HEK293 (cell line): Measurements from ENCODE around the gene PTBP2.

Experiments
- CTCF ChIA-PET: fragments of 350-600 bp; formaldehyde crosslinking; extraction: SDS; loops from one replicate; lab custom pipeline; 2021; ENCODE audit warnings: antibody characterized with exemption; lab: Yijun Ruan, JAX
- POLR2A ChIA-PET: fragments of 300-600 bp; formaldehyde crosslinking; extraction: SDS; loops from one replicate; lab custom pipeline; 2020; ENCODE audit warnings: antibody characterized with exemption, inconsistent platforms; lab: Yijun Ruan, JAX
- H3K27ac ChIP-seq: fragments of 200-500 bp; sonication (Bioruptor generic); 2 replicates; pipeline ENCODE4 v1.5.1; 2014; ENCODE audit warnings: low read depth, low read length, control low read depth, inconsistent platforms; ENCODE audit errors: extremely low read depth
- H3K36me3 ChIP-seq, 2 experiments: fragments of 200-500 bp in 1 of 2; sonication (Bioruptor generic) in 1 of 2; 1 replicate in 1 of 2; 2 replicates in 1 of 2; pipeline ENCODE4 v1.5.1; 2014 to 2017; ENCODE audit warnings: inconsistent platforms in 2 of 2, low read length in 2 of 2; ENCODE audit not compliant: control insufficient read depth in 2 of 2, insufficient read depth in 1 of 2
- H3K4me1 ChIP-seq: fragments of 200-500 bp; sonication (Bioruptor generic); 2 replicates; pipeline ENCODE4 v1.5.1; 2014; ENCODE audit warnings: mild to moderate bottlenecking, low read length, inconsistent platforms; ENCODE audit not compliant: control insufficient read depth, insufficient read depth
- H3K4me3 ChIP-seq: 2 replicates; pipeline ENCODE4 v1.5.1; 2011; ENCODE audit warnings: low read depth, mild to moderate bottlenecking, control low read depth, low read length, moderate library complexity
- H3K9me3 ChIP-seq: fragments of 200-500 bp; sonication (Bioruptor generic); 2 replicates; pipeline ENCODE4 v1.5.1; 2014; ENCODE audit warnings: low read depth, low read length, inconsistent platforms; ENCODE audit not compliant: control insufficient read depth, insufficient read depth
- FEZF1 ChIP-seq: fragments of 450-650 bp; formaldehyde crosslinking; IDR thresholded peaks from 2 replicates; pipeline ENCODE4 v1.5.1; 2016; ENCODE audit warnings: missing biosample characterization, missing genetic modification characterization
- IKZF3 ChIP-seq: fragments of 450-650 bp; IDR thresholded peaks from 2 replicates; pipeline ENCODE4 v1.5.0; 2018; ENCODE audit warnings: missing biosample characterization, mild to moderate bottlenecking, missing genetic modification characterization, moderate library complexity
- MEIS1 ChIP-seq: sonication (generic); formaldehyde crosslinking; IDR thresholded peaks from 2 replicates; pipeline ENCODE4 v1.8.1; 2022; ENCODE audit warnings: missing genetic modification reagents, mild to moderate bottlenecking, borderline replicate concordance
- SP3 ChIP-seq: fragments of 450-650 bp; formaldehyde crosslinking; IDR thresholded peaks from 2 replicates; pipeline ENCODE4 v1.5.1; 2016; ENCODE audit warnings: missing biosample characterization, missing genetic modification characterization
- ZFP37 ChIP-seq: fragments of 450-650 bp; formaldehyde crosslinking; IDR thresholded peaks from 2 replicates; pipeline ENCODE4 v1.5.1; 2016; ENCODE audit warnings: missing biosample characterization, missing genetic modification characterization
- ZNF155 ChIP-seq: fragments of 450-650 bp; formaldehyde crosslinking; IDR thresholded peaks from 2 replicates; pipeline ENCODE4 v1.5.1; 2016; ENCODE audit warnings: missing biosample characterization, missing genetic modification characterization
- ZNF169 ChIP-seq: fragments of 450-650 bp; formaldehyde crosslinking; IDR thresholded peaks from 2 replicates; pipeline ENCODE4 v1.5.1; 2016; ENCODE audit warnings: missing biosample characterization, missing genetic modification characterization
- ZNF248 ChIP-seq: fragments of 450-650 bp; formaldehyde crosslinking; IDR thresholded peaks from 2 replicates; pipeline ENCODE4 v1.5.1; 2017; ENCODE audit warnings: missing biosample characterization, missing genetic modification characterization
- ZNF416 ChIP-seq: fragments of 450-650 bp; formaldehyde crosslinking; IDR thresholded peaks from 2 replicates; pipeline ENCODE4 v1.5.1; 2016; ENCODE audit warnings: missing biosample characterization, missing genetic modification characterization
- ZNF626 ChIP-seq: fragments of 450-650 bp; sonication (Bioruptor Pico); formaldehyde crosslinking; IDR thresholded peaks from 2 replicates; pipeline ENCODE4 v1.5.1; 2018; ENCODE audit warnings: missing biosample characterization, missing genetic modification characterization, inconsistent platforms
- ZNF660 ChIP-seq: fragments of 450-650 bp; IDR thresholded peaks from 2 replicates; pipeline ENCODE4 v1.5.1; 2018; ENCODE audit warnings: missing biosample characterization, mild to moderate bottlenecking, missing genetic modification characterization
- ZNF664 ChIP-seq: fragments of 450-650 bp; formaldehyde crosslinking; IDR thresholded peaks from 2 replicates; pipeline ENCODE4 v1.5.1; 2016; ENCODE audit warnings: missing biosample characterization, missing genetic modification characterization
- TF ChIP-seq, protein P1 (sequence below): fragments of 450-650 bp; formaldehyde crosslinking; IDR thresholded peaks from 2 replicates; pipeline ENCODE4 v1.5.1; 2016; ENCODE audit warnings: missing biosample characterization, missing genetic modification characterization, borderline replicate concordance
- TF ChIP-seq, protein P2 (sequence below): fragments of 450-650 bp; formaldehyde crosslinking; IDR thresholded peaks from 2 replicates; pipeline ENCODE4 v1.5.1; 2016; ENCODE audit warnings: missing biosample characterization, missing genetic modification characterization
- TF ChIP-seq, protein P3 (sequence below): fragments of 450-650 bp; formaldehyde crosslinking; IDR thresholded peaks from 2 replicates; pipeline ENCODE4 v1.5.1; 2017; ENCODE audit warnings: missing biosample characterization, missing genetic modification characterization
- TF ChIP-seq, protein P4 (sequence below): fragments of 450-650 bp; formaldehyde crosslinking; conservative IDR thresholded peaks from 2 replicates; pipeline ENCODE4 v1.5.1; 2016; ENCODE audit warnings: low read depth, missing biosample characterization, missing genetic modification characterization
- TF ChIP-seq, protein P5 (sequence below): IDR thresholded peaks from 2 replicates; pipeline ENCODE4 v1.6.1; 2011; ENCODE audit warnings: mild to moderate bottlenecking, low read depth, low read length, borderline replicate concordance
- TF ChIP-seq, protein P6 (sequence below): fragments of 450-650 bp; formaldehyde crosslinking; IDR thresholded peaks from 2 replicates; pipeline ENCODE4 v1.5.1; 2016; ENCODE audit warnings: missing biosample characterization, missing genetic modification characterization

The PTBP2 gene

DNA sequence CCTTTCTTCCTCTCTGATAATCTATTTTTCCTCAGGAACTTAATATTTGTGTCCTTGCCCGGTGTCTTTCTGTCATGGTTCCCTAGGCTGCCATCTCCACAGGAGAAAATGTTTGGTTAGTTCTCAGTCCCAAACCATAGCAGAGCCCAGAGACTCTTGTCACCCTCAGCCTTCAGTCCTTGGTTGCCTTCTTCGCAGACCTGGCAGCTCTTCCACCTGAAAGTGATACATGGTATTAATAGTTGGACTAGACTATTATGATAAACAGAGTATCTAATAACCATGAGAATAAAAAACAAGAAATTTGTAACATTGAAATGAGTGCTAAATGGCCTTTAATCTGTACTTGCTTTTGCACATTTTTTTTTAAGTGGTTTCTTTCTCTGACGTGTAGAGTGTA is 26.5 kb downstream of the PTBP2 start:
- no peaks in the 10 kb centered on the region for H3K9me3 ChIP-seq
- ChIA-PET POLR2A (no interaction called here), CTCF (no interaction called here)
- H3K27ac ChIP-seq = no peak overlapping the region
- TF ChIP-seq ZNF416 (tag by site-specific recombination) (no peak), MEIS1 (CRISPR knock-in tag) (no peak), SP3 (tag by site-specific recombination) (no peak), ZNF660 (tag by site-specific recombination) (no peak)
- TF ChIP-seq, protein P1, sequence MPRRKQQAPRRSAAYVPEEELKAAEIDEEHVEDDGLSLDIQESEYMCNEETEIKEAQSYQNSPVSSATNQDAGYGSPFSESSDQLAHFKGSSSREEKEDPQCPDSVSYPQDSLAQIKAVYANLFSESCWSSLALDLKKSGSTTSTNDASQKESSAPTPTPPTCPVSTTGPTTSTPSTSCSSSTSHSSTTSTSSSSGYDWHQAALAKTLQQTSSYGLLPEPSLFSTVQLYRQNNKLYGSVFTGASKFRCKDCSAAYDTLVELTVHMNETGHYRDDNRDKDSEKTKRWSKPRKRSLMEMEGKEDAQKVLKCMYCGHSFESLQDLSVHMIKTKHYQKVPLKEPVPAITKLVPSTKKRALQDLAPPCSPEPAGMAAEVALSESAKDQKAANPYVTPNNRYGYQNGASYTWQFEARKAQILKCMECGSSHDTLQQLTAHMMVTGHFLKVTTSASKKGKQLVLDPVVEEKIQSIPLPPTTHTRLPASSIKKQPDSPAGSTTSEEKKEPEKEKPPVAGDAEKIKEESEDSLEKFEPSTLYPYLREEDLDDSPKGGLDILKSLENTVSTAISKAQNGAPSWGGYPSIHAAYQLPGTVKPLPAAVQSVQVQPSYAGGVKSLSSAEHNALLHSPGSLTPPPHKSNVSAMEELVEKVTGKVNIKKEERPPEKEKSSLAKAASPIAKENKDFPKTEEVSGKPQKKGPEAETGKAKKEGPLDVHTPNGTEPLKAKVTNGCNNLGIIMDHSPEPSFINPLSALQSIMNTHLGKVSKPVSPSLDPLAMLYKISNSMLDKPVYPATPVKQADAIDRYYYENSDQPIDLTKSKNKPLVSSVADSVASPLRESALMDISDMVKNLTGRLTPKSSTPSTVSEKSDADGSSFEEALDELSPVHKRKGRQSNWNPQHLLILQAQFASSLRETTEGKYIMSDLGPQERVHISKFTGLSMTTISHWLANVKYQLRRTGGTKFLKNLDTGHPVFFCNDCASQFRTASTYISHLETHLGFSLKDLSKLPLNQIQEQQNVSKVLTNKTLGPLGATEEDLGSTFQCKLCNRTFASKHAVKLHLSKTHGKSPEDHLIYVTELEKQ (tag by site-specific recombination) = no peak
- peaks cover 3% of the 10 kb centered on the region; the same call in 1 of the 2 replicates for H3K4me1 ChIP-seq
- H3K4me3 ChIP-seq = no peak overlapping the region
- H3K36me3 ChIP-seq = peaks cover 10 to 26% of the 10 kb centered on the region in 2 experiments

DNA sequence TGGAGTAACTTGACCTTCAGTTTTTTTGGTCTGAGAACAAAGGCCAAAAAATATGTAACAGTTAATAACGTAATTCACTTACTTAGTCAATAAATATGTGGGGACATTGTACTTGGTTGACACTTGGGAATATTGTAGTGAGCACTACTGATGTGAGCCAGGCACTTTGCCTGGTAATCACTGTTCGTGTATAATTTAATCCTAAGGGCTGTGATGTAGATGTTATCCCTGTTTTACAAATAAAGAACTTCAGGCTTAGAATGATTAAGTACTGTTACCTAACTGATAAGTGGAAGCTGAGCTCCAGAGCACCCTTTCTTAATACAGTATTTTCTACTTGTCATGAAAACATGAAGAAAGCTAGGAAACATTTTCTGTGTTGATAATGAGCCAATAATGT is 28.0 kb downstream of the PTBP2 start:
- Histone ChIP-seq H3K4me1 (peaks cover 3% of the 10 kb centered on the region; the same call in 1 of the 2 replicates), H3K4me3 (no peak overlapping the region), H3K9me3 (no peaks in the 10 kb centered on the region), H3K36me3 (peaks cover 23 to 42% of the 10 kb centered on the region in 2 experiments), H3K27ac (no peak overlapping the region)
- POLR2A ChIA-PET = no interaction called here
- TF ChIP-seq, protein P2, sequence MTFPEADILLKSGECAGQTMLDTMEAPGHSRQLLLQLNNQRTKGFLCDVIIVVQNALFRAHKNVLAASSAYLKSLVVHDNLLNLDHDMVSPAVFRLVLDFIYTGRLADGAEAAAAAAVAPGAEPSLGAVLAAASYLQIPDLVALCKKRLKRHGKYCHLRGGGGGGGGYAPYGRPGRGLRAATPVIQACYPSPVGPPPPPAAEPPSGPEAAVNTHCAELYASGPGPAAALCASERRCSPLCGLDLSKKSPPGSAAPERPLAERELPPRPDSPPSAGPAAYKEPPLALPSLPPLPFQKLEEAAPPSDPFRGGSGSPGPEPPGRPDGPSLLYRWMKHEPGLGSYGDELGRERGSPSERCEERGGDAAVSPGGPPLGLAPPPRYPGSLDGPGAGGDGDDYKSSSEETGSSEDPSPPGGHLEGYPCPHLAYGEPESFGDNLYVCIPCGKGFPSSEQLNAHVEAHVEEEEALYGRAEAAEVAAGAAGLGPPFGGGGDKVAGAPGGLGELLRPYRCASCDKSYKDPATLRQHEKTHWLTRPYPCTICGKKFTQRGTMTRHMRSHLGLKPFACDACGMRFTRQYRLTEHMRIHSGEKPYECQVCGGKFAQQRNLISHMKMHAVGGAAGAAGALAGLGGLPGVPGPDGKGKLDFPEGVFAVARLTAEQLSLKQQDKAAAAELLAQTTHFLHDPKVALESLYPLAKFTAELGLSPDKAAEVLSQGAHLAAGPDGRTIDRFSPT (tag by site-specific recombination) = no peak
- no peak for TF ChIP-seq ZNF155
- TF ChIP-seq, protein P3, sequence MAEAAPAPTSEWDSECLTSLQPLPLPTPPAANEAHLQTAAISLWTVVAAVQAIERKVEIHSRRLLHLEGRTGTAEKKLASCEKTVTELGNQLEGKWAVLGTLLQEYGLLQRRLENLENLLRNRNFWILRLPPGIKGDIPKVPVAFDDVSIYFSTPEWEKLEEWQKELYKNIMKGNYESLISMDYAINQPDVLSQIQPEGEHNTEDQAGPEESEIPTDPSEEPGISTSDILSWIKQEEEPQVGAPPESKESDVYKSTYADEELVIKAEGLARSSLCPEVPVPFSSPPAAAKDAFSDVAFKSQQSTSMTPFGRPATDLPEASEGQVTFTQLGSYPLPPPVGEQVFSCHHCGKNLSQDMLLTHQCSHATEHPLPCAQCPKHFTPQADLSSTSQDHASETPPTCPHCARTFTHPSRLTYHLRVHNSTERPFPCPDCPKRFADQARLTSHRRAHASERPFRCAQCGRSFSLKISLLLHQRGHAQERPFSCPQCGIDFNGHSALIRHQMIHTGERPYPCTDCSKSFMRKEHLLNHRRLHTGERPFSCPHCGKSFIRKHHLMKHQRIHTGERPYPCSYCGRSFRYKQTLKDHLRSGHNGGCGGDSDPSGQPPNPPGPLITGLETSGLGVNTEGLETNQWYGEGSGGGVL = no peak
- TF ChIP-seq, protein P4, sequence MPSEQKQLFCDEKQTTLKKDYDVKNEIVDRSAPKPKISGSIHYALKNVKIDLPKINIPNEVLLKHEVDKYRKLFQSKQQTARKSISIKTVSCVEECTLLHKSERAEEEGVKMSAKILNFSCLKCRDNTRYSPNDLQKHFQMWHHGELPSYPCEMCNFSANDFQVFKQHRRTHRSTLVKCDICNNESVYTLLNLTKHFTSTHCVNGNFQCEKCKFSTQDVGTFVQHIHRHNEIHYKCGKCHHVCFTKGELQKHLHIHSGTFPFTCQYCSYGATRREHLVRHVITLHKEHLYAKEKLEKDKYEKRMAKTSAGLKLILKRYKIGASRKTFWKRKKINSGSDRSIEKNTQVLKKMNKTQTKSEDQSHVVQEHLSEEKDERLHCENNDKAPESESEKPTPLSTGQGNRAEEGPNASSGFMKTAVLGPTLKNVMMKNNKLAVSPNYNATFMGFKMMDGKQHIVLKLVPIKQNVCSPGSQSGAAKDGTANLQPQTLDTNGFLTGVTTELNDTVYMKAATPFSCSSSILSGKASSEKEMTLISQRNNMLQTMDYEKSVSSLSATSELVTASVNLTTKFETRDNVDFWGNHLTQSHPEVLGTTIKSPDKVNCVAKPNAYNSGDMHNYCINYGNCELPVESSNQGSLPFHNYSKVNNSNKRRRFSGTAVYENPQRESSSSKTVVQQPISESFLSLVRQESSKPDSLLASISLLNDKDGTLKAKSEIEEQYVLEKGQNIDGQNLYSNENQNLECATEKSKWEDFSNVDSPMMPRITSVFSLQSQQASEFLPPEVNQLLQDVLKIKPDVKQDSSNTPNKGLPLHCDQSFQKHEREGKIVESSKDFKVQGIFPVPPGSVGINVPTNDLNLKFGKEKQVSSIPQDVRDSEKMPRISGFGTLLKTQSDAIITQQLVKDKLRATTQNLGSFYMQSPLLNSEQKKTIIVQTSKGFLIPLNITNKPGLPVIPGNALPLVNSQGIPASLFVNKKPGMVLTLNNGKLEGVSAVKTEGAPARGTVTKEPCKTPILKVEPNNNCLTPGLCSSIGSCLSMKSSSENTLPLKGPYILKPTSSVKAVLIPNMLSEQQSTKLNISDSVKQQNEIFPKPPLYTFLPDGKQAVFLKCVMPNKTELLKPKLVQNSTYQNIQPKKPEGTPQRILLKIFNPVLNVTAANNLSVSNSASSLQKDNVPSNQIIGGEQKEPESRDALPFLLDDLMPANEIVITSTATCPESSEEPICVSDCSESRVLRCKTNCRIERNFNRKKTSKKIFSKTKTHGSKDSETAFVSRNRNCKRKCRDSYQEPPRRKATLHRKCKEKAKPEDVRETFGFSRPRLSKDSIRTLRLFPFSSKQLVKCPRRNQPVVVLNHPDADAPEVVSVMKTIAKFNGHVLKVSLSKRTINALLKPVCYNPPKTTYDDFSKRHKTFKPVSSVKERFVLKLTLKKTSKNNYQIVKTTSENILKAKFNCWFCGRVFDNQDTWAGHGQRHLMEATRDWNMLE (tag by site-specific recombination) = no peak
- TF ChIP-seq ZNF626 (tag by site-specific recombination) = no peak
- TF ChIP-seq ZFP37 (tag by site-specific recombination) = no peak
- TF ChIP-seq, protein P5, sequence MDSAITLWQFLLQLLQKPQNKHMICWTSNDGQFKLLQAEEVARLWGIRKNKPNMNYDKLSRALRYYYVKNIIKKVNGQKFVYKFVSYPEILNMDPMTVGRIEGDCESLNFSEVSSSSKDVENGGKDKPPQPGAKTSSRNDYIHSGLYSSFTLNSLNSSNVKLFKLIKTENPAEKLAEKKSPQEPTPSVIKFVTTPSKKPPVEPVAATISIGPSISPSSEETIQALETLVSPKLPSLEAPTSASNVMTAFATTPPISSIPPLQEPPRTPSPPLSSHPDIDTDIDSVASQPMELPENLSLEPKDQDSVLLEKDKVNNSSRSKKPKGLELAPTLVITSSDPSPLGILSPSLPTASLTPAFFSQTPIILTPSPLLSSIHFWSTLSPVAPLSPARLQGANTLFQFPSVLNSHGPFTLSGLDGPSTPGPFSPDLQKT = no peak
- TF ChIP-seq IKZF3 (tag by site-specific recombination) = no peak
- TF ChIP-seq FEZF1 (tag by site-specific recombination) = no peak
- no peak for TF ChIP-seq ZNF169 (tag by site-specific recombination)
- no peak for TF ChIP-seq SP3 (tag by site-specific recombination)
- no peak for TF ChIP-seq ZNF664 (tag by site-specific recombination)
- no peak for TF ChIP-seq ZNF248 (tag by site-specific recombination)
- TF ChIP-seq, protein P6, sequence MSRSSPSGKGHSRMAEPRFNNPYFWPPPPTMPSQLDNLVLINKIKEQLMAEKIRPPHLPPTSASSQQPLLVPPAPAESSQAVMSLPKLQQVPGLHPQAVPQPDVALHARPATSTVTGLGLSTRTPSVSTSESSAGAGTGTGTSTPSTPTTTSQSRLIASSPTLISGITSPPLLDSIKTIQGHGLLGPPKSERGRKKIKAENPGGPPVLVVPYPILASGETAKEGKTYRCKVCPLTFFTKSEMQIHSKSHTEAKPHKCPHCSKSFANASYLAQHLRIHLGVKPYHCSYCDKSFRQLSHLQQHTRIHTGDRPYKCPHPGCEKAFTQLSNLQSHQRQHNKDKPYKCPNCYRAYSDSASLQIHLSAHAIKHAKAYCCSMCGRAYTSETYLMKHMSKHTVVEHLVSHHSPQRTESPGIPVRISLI = no peak
- CTCF ChIA-PET = no interaction called here
